ENCODE data around the gene FOXC2.

GRCh38 chr16:86572606-86573005 is 6.0 kb downstream of the FOXC2 start:
- TF ChIP-seq CTCF (IDR thresholded peaks at IDR 0.05) = no peak
- TF ChIP-seq EZH2 (IDR thresholded peaks at IDR 0.05; ENCODE audit: borderline replicate concordance, insufficient read depth, low read depth, low read length, poor library complexity, severe bottlenecking) = no peak
